GM12864 (cell line): ENCODE results near the gene SSH3.

ENCODE experiments used
- DNase-seq: peaks from one replicate; pipeline ENCODE4 v3.0.0-alpha.2; 2011; ENCODE audit warnings: low read depth
- H3K4me3 ChIP-seq: 2 replicates; pipeline ENCODE4 v1.5.1; 2011; ENCODE audit warnings: mild to moderate bottlenecking, low read depth, low read length, control low read depth
- TF ChIP-seq, protein P1 (sequence below): IDR thresholded peaks from 2 replicates; pipeline ENCODE4 v1.5.1; 2011; ENCODE audit warnings: low read depth, mild to moderate bottlenecking, moderate library complexity, low read length, control low read depth, inconsistent platforms; ENCODE audit errors: missing control alignments

The SSH3 gene

GRCh38 chr11:67292671-67293070 is 10.7 kb upstream of the SSH3 start:
- H3K4me3 ChIP-seq: no peak overlapping the region
- TF ChIP-seq, protein P1, sequence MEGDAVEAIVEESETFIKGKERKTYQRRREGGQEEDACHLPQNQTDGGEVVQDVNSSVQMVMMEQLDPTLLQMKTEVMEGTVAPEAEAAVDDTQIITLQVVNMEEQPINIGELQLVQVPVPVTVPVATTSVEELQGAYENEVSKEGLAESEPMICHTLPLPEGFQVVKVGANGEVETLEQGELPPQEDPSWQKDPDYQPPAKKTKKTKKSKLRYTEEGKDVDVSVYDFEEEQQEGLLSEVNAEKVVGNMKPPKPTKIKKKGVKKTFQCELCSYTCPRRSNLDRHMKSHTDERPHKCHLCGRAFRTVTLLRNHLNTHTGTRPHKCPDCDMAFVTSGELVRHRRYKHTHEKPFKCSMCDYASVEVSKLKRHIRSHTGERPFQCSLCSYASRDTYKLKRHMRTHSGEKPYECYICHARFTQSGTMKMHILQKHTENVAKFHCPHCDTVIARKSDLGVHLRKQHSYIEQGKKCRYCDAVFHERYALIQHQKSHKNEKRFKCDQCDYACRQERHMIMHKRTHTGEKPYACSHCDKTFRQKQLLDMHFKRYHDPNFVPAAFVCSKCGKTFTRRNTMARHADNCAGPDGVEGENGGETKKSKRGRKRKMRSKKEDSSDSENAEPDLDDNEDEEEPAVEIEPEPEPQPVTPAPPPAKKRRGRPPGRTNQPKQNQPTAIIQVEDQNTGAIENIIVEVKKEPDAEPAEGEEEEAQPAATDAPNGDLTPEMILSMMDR: no peak
- no peak for DNase-seq

DNA sequence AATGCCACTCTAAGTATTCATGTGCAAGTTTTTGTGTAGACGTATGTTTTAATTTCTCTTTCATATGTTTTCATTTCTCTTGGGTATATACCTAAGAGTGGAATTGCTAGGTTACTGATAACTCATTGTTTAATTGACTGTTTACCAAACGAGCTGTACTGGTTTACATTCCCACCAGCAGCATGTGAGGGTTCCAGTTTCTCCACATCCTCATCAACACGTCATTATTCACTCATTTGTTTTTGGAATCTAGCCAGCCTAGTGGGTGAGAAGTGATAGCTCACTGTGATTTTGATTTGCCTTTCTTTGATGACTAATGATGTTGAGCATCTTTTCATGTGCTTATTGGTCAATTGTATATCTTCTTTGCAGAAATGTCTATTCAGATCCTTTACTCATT is 10.2 kb upstream of the SSH3 start:
- TF ChIP-seq, protein P1: no peak
- H3K4me3 ChIP-seq: no peak overlapping the region
- DNase-seq: no peak

GRCh38 chr11:67295846-67296245 is 7.5 kb upstream of the SSH3 start:
- no peak for DNase-seq
- H3K4me3 ChIP-seq: no peak overlapping the region
- TF ChIP-seq, protein P1: no peak

GRCh38 chr11:67298786-67299185 is 4.5 kb upstream of the SSH3 start:
- TF ChIP-seq, protein P1: no peak
- no peak for DNase-seq
- no peak overlapping the region for H3K4me3 ChIP-seq

DNA sequence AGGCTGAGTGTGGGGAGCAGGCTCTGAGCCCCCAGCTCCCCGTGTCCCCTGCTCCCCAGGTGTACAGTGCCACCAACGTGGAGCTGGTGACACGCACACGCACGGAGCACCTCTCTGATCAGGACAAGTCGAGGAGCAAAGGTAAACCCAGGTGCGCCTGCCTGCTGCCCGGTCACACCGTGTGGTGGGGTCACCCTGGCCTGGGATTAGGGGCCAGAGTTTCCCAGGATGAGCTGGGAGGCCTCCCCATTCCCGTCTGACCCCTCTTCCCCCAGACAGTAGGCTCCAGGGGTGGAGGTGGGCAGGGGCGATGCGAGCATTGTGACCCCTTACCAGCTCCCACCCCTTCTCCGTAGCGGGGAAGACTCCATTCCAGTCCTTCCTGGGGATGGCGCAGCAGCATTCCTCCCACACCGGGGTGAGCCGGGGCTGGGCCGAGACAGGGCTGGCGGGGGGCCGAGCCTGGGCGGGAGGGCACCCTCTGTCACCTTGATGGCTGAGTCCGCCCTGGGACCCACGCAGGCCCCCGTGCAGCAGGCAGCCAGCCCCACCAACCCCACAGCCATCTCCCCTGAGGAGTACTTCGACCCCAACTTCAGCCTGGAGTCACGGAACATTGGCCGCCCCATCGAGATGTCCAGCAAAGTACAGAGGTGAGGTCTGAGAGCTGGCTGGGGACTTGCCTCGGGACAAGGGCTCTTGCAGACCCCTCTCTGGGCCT is 3.7 kb upstream of the SSH3 start:
- DNase-seq: no peak
- TF ChIP-seq, protein P1: no peak
- H3K4me3 ChIP-seq: no peak overlapping the region

GRCh38 chr11:67300256-67300755 is 3.0 kb upstream of the SSH3 start:
- TF ChIP-seq, protein P1: no peak
- no peak overlapping the region for H3K4me3 ChIP-seq
- DNase-seq: no peak
